Glutamatergic neuron (in vitro differentiated cells): ENCODE results near the gene SPINK14. TPM values are rescaled to one million over a fixed set of nuclear protein-coding genes. Genes with fewer than 3 reads are reported as not detected.
A peak's percentile ranks its signal among the peaks of the same experiment; 100 is the strongest.

ENCODE experiments used
- DNase-seq: peaks from one replicate; pipeline ENCODE4 v3.0.0; 2022
- H3K27ac Mint-ChIP-seq: one replicate; pipeline ENCODE4 v1.8.0; 2020; ENCODE audit warnings: mild to moderate bottlenecking, mixed read lengths, inconsistent platforms; ENCODE audit not compliant: unreplicated experiment
- H3K27me3 Mint-ChIP-seq: one replicate; pipeline ENCODE4 v1.8.0; 2020; ENCODE audit warnings: mild to moderate bottlenecking, moderate library complexity, mixed read lengths, inconsistent platforms; ENCODE audit not compliant: unreplicated experiment
- H3K36me3 Mint-ChIP-seq: one replicate; pipeline ENCODE4 v1.8.0; 2020; ENCODE audit warnings: mild to moderate bottlenecking, mixed read lengths, inconsistent platforms; ENCODE audit not compliant: unreplicated experiment
- H3K4me1 Mint-ChIP-seq: one replicate; pipeline ENCODE4 v1.8.0; 2020; ENCODE audit warnings: mild to moderate bottlenecking, low read depth, mixed read lengths, inconsistent platforms; ENCODE audit not compliant: unreplicated experiment
- H3K4me3 Mint-ChIP-seq: one replicate; pipeline ENCODE4 v1.8.0; 2020; ENCODE audit warnings: mild to moderate bottlenecking, mixed read lengths, inconsistent platforms; ENCODE audit not compliant: unreplicated experiment
- H3K9me3 Mint-ChIP-seq: one replicate; pipeline ENCODE4 v1.8.0; 2020; ENCODE audit warnings: mild to moderate bottlenecking, moderate library complexity, mixed read lengths, inconsistent platforms; ENCODE audit not compliant: unreplicated experiment
- CTCF ChIP-seq: fragments of 200-600 bp; sonication (generic); IDR thresholded peaks from one replicate; pipeline ENCODE4 v1.5.0; 2021; ENCODE audit not compliant: partially characterized antibody, unreplicated experiment
- total RNA-seq: library from RNA; stranded (reverse); fragmentation: NEBNext Ultra II Directional; extraction: Animal tissue kit (Norgen Biotek cat#: 25700); gene quantifications from one replicate; pipeline ENCODE4 v1.2.1, GENCODE V29; 2021; ENCODE audit not compliant: unreplicated experiment

The SPINK14 gene
- total RNA-seq, 1 donor from 2014 or later = not detected

GRCh38 chr5:148172377-148172776 lies 4.0 kb downstream of the SPINK14 start:
- TF ChIP-seq CTCF = no peak
- H3K27me3 Mint-ChIP-seq = no peaks in the 10 kb centered on the region
- H3K36me3 Mint-ChIP-seq = no peaks in the 10 kb centered on the region
- H3K9me3 Mint-ChIP-seq = no peaks in the 10 kb centered on the region
- H3K4me3 Mint-ChIP-seq = no peak overlapping the region
- DNase-seq = no peak
- no peaks in the 10 kb centered on the region for H3K4me1 Mint-ChIP-seq
- no peak overlapping the region for H3K27ac Mint-ChIP-seq

GRCh38 chr5:148176480-148176879 lies 8.1 kb downstream of the SPINK14 start:
- TF ChIP-seq CTCF = no peak
- H3K27me3 Mint-ChIP-seq = no peaks in the 10 kb centered on the region

GRCh38 chr5:148177207-148177606 lies 8.9 kb downstream of the SPINK14 start:
- TF ChIP-seq CTCF = no peak
- Mint-ChIP-seq H3K27me3 (no peaks in the 10 kb centered on the region), H3K27ac (no peak overlapping the region), H3K9me3 (no peaks in the 10 kb centered on the region), H3K36me3 (no peaks in the 10 kb centered on the region), H3K4me1 (no peaks in the 10 kb centered on the region), H3K4me3 (no peak overlapping the region)
- DNase-seq = no peak

More at GRCh38 chr5:148176480-148176879, 8.1 kb downstream of the SPINK14 start:
- Mint-ChIP-seq H3K36me3 (no peaks in the 10 kb centered on the region), H3K4me1 (no peaks in the 10 kb centered on the region), H3K4me3 (no peak overlapping the region), H3K9me3 (no peaks in the 10 kb centered on the region), H3K27ac (no peak overlapping the region)
- DNase-seq = no peak

GRCh38 chr5:148179234-148179824 lies 11.0 kb downstream of the SPINK14 start:
- H3K27ac Mint-ChIP-seq = no peak overlapping the region
- H3K4me3 Mint-ChIP-seq = no peak overlapping the region
- H3K9me3 Mint-ChIP-seq = no peaks in the 10 kb centered on the region
- TF ChIP-seq CTCF = peak; percentile 65
- no peaks in the 10 kb centered on the region for H3K27me3 Mint-ChIP-seq
- H3K36me3 Mint-ChIP-seq = no peaks in the 10 kb centered on the region
- H3K4me1 Mint-ChIP-seq = no peaks in the 10 kb centered on the region
- DNase-seq = no peak

- H3K9me3 Mint-ChIP-seq = no peaks in the 10 kb centered on the region
- TF ChIP-seq CTCF = no peak
- no peak overlapping the region for H3K4me3 Mint-ChIP-seq
- no peak for DNase-seq
- H3K27ac Mint-ChIP-seq = no peak overlapping the region
- H3K4me1 Mint-ChIP-seq = no peaks in the 10 kb centered on the region
- H3K27me3 Mint-ChIP-seq = no peaks in the 10 kb centered on the region
- no peaks in the 10 kb centered on the region for H3K36me3 Mint-ChIP-seq
Observed at GRCh38 chr5:148186248-148187003, 18.1 kb downstream of the SPINK14 start.
